PFSK-1 (cell line): Measurements from ENCODE around the gene ENOX2.

Experiments
- FOXP2 ChIP-seq: optimal IDR thresholded peaks from 2 replicates; pipeline ENCODE3; 2011; ENCODE audit warnings: borderline replicate concordance, control low read depth, inconsistent platforms; ENCODE audit not compliant: insufficient read depth; ENCODE audit errors: extremely low read length, extremely low read depth
- POLR2AphosphoS5 ChIP-seq: IDR thresholded peaks from 2 replicates; pipeline ENCODE4 v1.6.1; 2012; ENCODE audit warnings: low read depth, mild to moderate bottlenecking, control low read depth, low read length, moderate library complexity
- REST ChIP-seq, 2 experiments: IDR thresholded peaks; 2 replicates each; pipeline versions ENCODE4 v1.6.1 to v1.8.0; 2011 to 2012; ENCODE audit warnings: low read depth in 2 of 2, low read length in 2 of 2, control low read depth in 1 of 2, inconsistent platforms in 1 of 2, mild to moderate bottlenecking in 1 of 2, moderate library complexity in 1 of 2; ENCODE audit not compliant: insufficient read depth in 1 of 2
- SIN3A ChIP-seq: IDR thresholded peaks from 2 replicates; pipeline ENCODE4 v1.6.1; 2012; ENCODE audit warnings: mild to moderate bottlenecking, low read length, moderate library complexity, borderline replicate concordance; ENCODE audit not compliant: insufficient read depth
- TAF1 ChIP-seq: IDR thresholded peaks from 2 replicates; pipeline ENCODE4 v1.6.1; 2012; ENCODE audit warnings: low read length, control low read depth, borderline replicate concordance; ENCODE audit not compliant: insufficient read depth

- TF ChIP-seq POLR2AphosphoS5, result no peak
- TF ChIP-seq SIN3A, result no peak
- TF ChIP-seq REST (IDR thresholded peaks at IDR 0.05; ENCODE audit: insufficient read depth in 1 of 2, low read depth in 2 of 2, low read length in 2 of 2), result no peak
- no peak for TF ChIP-seq TAF1
- no peak for TF ChIP-seq FOXP2
These were observed 109.0 kb downstream of the ENOX2 start for GRCh38 chrX:130793975-130794374.
